Testis (tissue), 2 donors: ENCODE measurements around the gene ORC1.

Source experiments
- POLR2A ChIP-seq: fragments of 450-650 bp; IDR thresholded peaks from one replicate; pipeline ENCODE4 v1.6.1; 2017; ENCODE audit warnings: antibody characterized with exemption, mild to moderate bottlenecking, moderate library complexity
- TF ChIP-seq, protein P1 (sequence below), 3 experiments: fragments of 450-650 bp in 2 of 3; fragments of 200-600 bp in 1 of 3; sonication (generic) in 1 of 3; IDR thresholded peaks; one replicate each; pipeline ENCODE4 v1.5.1; 2016 to 2019; ENCODE audit warnings: antibody characterized with exemption in 3 of 3, mild to moderate bottlenecking in 2 of 3, moderate library complexity in 1 of 3

- TF ChIP-seq, protein P1, sequence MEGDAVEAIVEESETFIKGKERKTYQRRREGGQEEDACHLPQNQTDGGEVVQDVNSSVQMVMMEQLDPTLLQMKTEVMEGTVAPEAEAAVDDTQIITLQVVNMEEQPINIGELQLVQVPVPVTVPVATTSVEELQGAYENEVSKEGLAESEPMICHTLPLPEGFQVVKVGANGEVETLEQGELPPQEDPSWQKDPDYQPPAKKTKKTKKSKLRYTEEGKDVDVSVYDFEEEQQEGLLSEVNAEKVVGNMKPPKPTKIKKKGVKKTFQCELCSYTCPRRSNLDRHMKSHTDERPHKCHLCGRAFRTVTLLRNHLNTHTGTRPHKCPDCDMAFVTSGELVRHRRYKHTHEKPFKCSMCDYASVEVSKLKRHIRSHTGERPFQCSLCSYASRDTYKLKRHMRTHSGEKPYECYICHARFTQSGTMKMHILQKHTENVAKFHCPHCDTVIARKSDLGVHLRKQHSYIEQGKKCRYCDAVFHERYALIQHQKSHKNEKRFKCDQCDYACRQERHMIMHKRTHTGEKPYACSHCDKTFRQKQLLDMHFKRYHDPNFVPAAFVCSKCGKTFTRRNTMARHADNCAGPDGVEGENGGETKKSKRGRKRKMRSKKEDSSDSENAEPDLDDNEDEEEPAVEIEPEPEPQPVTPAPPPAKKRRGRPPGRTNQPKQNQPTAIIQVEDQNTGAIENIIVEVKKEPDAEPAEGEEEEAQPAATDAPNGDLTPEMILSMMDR (IDR thresholded peaks at IDR 0.05) = no peak
- TF ChIP-seq POLR2A = no peak
Observed at GRCh38 chr1:52360595-52360968, 43.6 kb downstream of the ORC1 start.
